Upper lobe of left lung (tissue), 6 donors: ENCODE results near the gene BAHD1. TPM values are rescaled to one million over a fixed set of nuclear protein-coding genes. Genes with fewer than 3 reads are reported as not detected.

Source experiments
- ATAC-seq, 2 donors: fragments of 200-7000 bp; cut with Tn5 transposase; one replicate each; pipeline ENCODE4 v1.9.1; 2022; ENCODE audit warnings: mild to moderate bottlenecking in 2 of 2, moderate library complexity in 2 of 2; ENCODE audit not compliant: low FRiP score in 2 of 2
- DNase-seq, 2 donors: peaks; one replicate each; pipeline ENCODE4 v3.0.0-alpha.2; 2019 to 2020
- H3K27ac ChIP-seq, 4 donors: fragments of 200-600 bp; sonication (generic); one replicate each; pipeline ENCODE4 v1.5.1; 2016 to 2019
- H3K27me3 ChIP-seq, 4 donors: fragments of 200-600 bp; sonication (generic); one replicate each; pipeline ENCODE4 v1.5.1; 2017 to 2019
- H3K36me3 ChIP-seq, 4 donors: fragments of 200-600 bp; sonication (generic); one replicate each; pipeline ENCODE4 v1.5.1; 2016 to 2019
- H3K4me1 ChIP-seq, 4 donors: fragments of 200-600 bp; sonication (generic); one replicate each; pipeline ENCODE4 v1.5.1; 2018 to 2019
- H3K4me3 ChIP-seq, 4 donors: fragments of 200-600 bp; sonication (generic); one replicate each; pipeline ENCODE4 v1.5.1; 2017 to 2019; ENCODE audit warnings: mild to moderate bottlenecking in 2 of 4, moderate library complexity in 1 of 4
- H3K9me3 ChIP-seq, 4 donors: fragments of 200-600 bp; sonication (generic); one replicate each; pipeline ENCODE4 v1.5.1; 2018 to 2019
- CTCF ChIP-seq, 6 experiments: fragments of 450-650 bp in 4 of 6; fragments of 200-600 bp in 2 of 6; sonication (generic) in 2 of 6; IDR thresholded peaks; one replicate each; pipeline ENCODE4 v1.5.1; 2016 to 2019; ENCODE audit warnings: antibody characterized with exemption in 6 of 6
- EP300 ChIP-seq, 4 donors: sonication (generic); formaldehyde crosslinking; IDR thresholded peaks; one replicate each; pipeline ENCODE4 v1.5.1; 2017; ENCODE audit warnings: antibody characterized with exemption in 4 of 4, control low read depth in 2 of 4
- POLR2A ChIP-seq, 4 donors: fragments of 450-650 bp; IDR thresholded peaks; one replicate each; pipeline ENCODE4 v1.5.1; 2016 to 2017; ENCODE audit warnings: antibody characterized with exemption in 4 of 4, mild to moderate bottlenecking in 2 of 4
- POLR2AphosphoS5 ChIP-seq, 2 donors: sonication (generic); formaldehyde crosslinking; IDR thresholded peaks; one replicate each; pipeline ENCODE4 v1.5.1; 2017; ENCODE audit warnings: antibody characterized with exemption in 2 of 2
- WGBS, 2 donors: methylation state at CpG; one replicate each; pipeline ENCODE4 v1.1.5; 2017 to 2018; 5-methylcytosine and 5-hydroxymethylcytosine counted together
- total RNA-seq, 6 donors: library from RNA; depleted of rRNA in 4 of 6; stranded (reverse); fragments of >200 nt in 4 of 6; gene quantifications; one replicate each; pipeline versions ENCODE4 v1.1.0 to v1.2.1, GENCODE V29; 2016 to 2021
- donor health status: DM: no; HTN: no; CAD: no; lungs with moderate emphysema.
- donor health status: DM: no; HTN: yes; CAD: no; lungs with severe emphysema.

The BAHD1 gene
- total RNA-seq, 6 donors from 2014 or later = 21.0 to 36.9 (median 28.5) TPM

GRCh38 chr15:40444736-40445135 is 4.0 kb downstream of the BAHD1 start:
- H3K4me3 ChIP-seq = no peak overlapping the region
- TF ChIP-seq CTCF (IDR thresholded peaks at IDR 0.05) (no peak), POLR2A (IDR thresholded peaks at IDR 0.05) (no peak), EP300 (IDR thresholded peaks at IDR 0.05) (no peak), POLR2AphosphoS5 (IDR thresholded peaks at IDR 0.05) (no peak)
- no peak overlapping the region for H3K27ac ChIP-seq
- H3K27me3 ChIP-seq = no peaks in the 10 kb centered on the region
- 82 to 89% methylated on average over 5 of the region's 5 CpGs for WGBS, 2 donors
- H3K9me3 ChIP-seq = no peaks in the 10 kb centered on the region
- ATAC-seq = no peak
- peaks cover 35 to 53% (median 37%) of the 10 kb centered on the region in 4 donors for H3K4me1 ChIP-seq
- DNase-seq = no peak
- no peaks in the 10 kb centered on the region for H3K36me3 ChIP-seq

- H3K27ac ChIP-seq = peak overlapping the region in 1 of 4 donors; percentile 12
- peaks cover 29 to 48% (median 30%) of the 10 kb centered on the region in 4 donors for H3K4me1 ChIP-seq
- H3K9me3 ChIP-seq = no peaks in the 10 kb centered on the region
- DNase-seq = no peak
- no peak for TF ChIP-seq CTCF (IDR thresholded peaks at IDR 0.05)
- no peak for TF ChIP-seq EP300 (IDR thresholded peaks at IDR 0.05)
- no peak for TF ChIP-seq POLR2AphosphoS5 (IDR thresholded peaks at IDR 0.05)
- no peak for TF ChIP-seq POLR2A (IDR thresholded peaks at IDR 0.05)
- ATAC-seq = no peak
- H3K4me3 ChIP-seq = no peak overlapping the region
- H3K36me3 ChIP-seq = no peaks in the 10 kb centered on the region
- WGBS, 2 donors = 45% methylated on average over 7 to 9 of the region's 9 CpGs
- H3K27me3 ChIP-seq = no peaks in the 10 kb centered on the region
Measured at GRCh38 chr15:40445421-40445922, 4.7 kb downstream of the BAHD1 start.

GRCh38 chr15:40446144-40446543 is 5.4 kb downstream of the BAHD1 start:
- ATAC-seq = no peak

GRCh38 chr15:40448354-40448753 is 7.6 kb downstream of the BAHD1 start:
- peaks cover 25 to 53% (median 31%) of the 10 kb centered on the region in 4 donors for H3K4me1 ChIP-seq
- H3K9me3 ChIP-seq = no peaks in the 10 kb centered on the region
- no peaks in the 10 kb centered on the region for H3K36me3 ChIP-seq
- no peak overlapping the region for H3K4me3 ChIP-seq
- WGBS, 2 donors = 96 to 97% methylated on average over 4 of the region's 4 CpGs
- H3K27me3 ChIP-seq = no peaks in the 10 kb centered on the region
- TF ChIP-seq POLR2AphosphoS5 (IDR thresholded peaks at IDR 0.05) = no peak
- no peak for TF ChIP-seq EP300 (IDR thresholded peaks at IDR 0.05)
- no peak for TF ChIP-seq CTCF (IDR thresholded peaks at IDR 0.05)
- TF ChIP-seq POLR2A (IDR thresholded peaks at IDR 0.05) = no peak
- DNase-seq (no peak), ATAC-seq (no peak)
- no peak overlapping the region for H3K27ac ChIP-seq

More at GRCh38 chr15:40446144-40446543, 5.4 kb downstream of the BAHD1 start:
- no peak for DNase-seq
- no peak for TF ChIP-seq CTCF (IDR thresholded peaks at IDR 0.05)
- no peak for TF ChIP-seq POLR2AphosphoS5 (IDR thresholded peaks at IDR 0.05)
- TF ChIP-seq EP300 (IDR thresholded peaks at IDR 0.05) = no peak
- no peak for TF ChIP-seq POLR2A (IDR thresholded peaks at IDR 0.05)
- H3K9me3 ChIP-seq = no peaks in the 10 kb centered on the region
- peaks cover 29 to 51% (median 30%) of the 10 kb centered on the region in 4 donors for H3K4me1 ChIP-seq
- H3K27me3 ChIP-seq = no peaks in the 10 kb centered on the region
- no peak overlapping the region for H3K27ac ChIP-seq
- 73 to 86% methylated on average over 3 of the region's 3 CpGs for WGBS, 2 donors
- no peaks in the 10 kb centered on the region for H3K36me3 ChIP-seq
- no peak overlapping the region for H3K4me3 ChIP-seq

GRCh38 chr15:40449275-40449674 is 8.5 kb downstream of the BAHD1 start:
- TF ChIP-seq CTCF (IDR thresholded peaks at IDR 0.05) (no peak), EP300 (IDR thresholded peaks at IDR 0.05) (no peak), POLR2A (IDR thresholded peaks at IDR 0.05) (no peak), POLR2AphosphoS5 (IDR thresholded peaks at IDR 0.05) (no peak)
- no peak for DNase-seq
- Histone ChIP-seq H3K4me3 (no peak overlapping the region), H3K27ac (no peak overlapping the region), H3K36me3 (no peaks in the 10 kb centered on the region), H3K4me1 (peaks cover 27 to 53% (median 37%) of the 10 kb centered on the region in 4 donors), H3K27me3 (no peaks in the 10 kb centered on the region), H3K9me3 (no peaks in the 10 kb centered on the region)
- ATAC-seq = no peak
